HepG2 (cell line): Measurements from ENCODE around the gene EFEMP2. TPM values are rescaled to one million over a fixed set of nuclear protein-coding genes. Genes with fewer than 3 reads are reported as not detected.

Source experiments
- ATAC-seq: fragments of 200-7000 bp; cut with Tn5 transposase; 3 replicates; pipeline ENCODE4 v1.9.1; 2020; ENCODE audit warnings: mild to moderate bottlenecking, moderate library complexity
- BruUV-seq: library from RNA; stranded (reverse); fragments of 400-500 nt; replicated peaks from 2 replicates; lab custom pipeline; 2021; lab: Mats Ljungman, UMichigan
- CTCF ChIA-PET: fragments of 300-600 bp; formaldehyde crosslinking; extraction: SDS; loops from one replicate; lab custom pipeline; 2021; ENCODE audit warnings: low total read pairs, inconsistent platforms, low intra/inter-chr PET ratio; lab: Yijun Ruan, JAX
- POLR2A ChIA-PET: fragments of 350-600 bp; sonication (Branson Sonifier 250); formaldehyde crosslinking; loops from one replicate; lab custom pipeline; 2020; ENCODE audit warnings: antibody characterized with exemption, inconsistent platforms; lab: Yijun Ruan, JAX
- DNase-seq: peaks from one replicate; pipeline ENCODE4 v3.0.0-alpha.2; 2015; ENCODE audit warnings: low spot score
- FAIRE-seq: peaks from 3 replicates; lab custom pipeline; 2011; peaks lifted over from hg19 to GRCh38; lab: Jason Lieb, UNC
- H2AFZ ChIP-seq: one replicate; pipeline ENCODE4 v1.6.1; 2011; ENCODE audit warnings: low read length, inconsistent platforms
- H3K27ac ChIP-seq: fragments of 300-600 bp; 3 replicates; pipeline ENCODE4 v1.8.0; 2011; ENCODE audit warnings: mixed run types, mild to moderate bottlenecking, mixed read lengths, low read length, inconsistent platforms; ENCODE audit not compliant: insufficient read depth; ENCODE audit errors: extremely low read length
- H3K27me3 ChIP-seq, 2 experiments: fragments of 200-600 bp in 1 of 2; 2 replicates in 1 of 2; 3 replicates in 1 of 2; pipeline versions ENCODE4 v1.6.0 to v1.8.0; 2011; ENCODE audit warnings: low read length in 2 of 2, mild to moderate bottlenecking in 2 of 2, moderate library complexity in 2 of 2, inconsistent platforms in 1 of 2; ENCODE audit not compliant: insufficient read depth in 2 of 2, control insufficient read depth in 1 of 2
- H3K36me3 ChIP-seq, 2 experiments: fragments of 200-600 bp in 1 of 2; replicated peaks in 1 of 2; 2 replicates in 1 of 2; 3 replicates in 1 of 2; pipeline versions ENCODE4 v1.5.1 to v1.8.0; 2011; ENCODE audit warnings: low read length in 2 of 2, inconsistent platforms in 1 of 2; ENCODE audit not compliant: insufficient read depth in 2 of 2, control insufficient read depth in 1 of 2
- H3K4me1 ChIP-seq: 2 replicates; pipeline ENCODE4 v1.5.1; 2012; ENCODE audit warnings: low read length, inconsistent platforms; ENCODE audit not compliant: insufficient read depth
- H3K4me2 ChIP-seq: 2 replicates; pipeline ENCODE4 v1.6.0; 2011; ENCODE audit warnings: low read depth, low read length, inconsistent platforms
- H3K4me3 ChIP-seq, 3 experiments: fragments of 200-600 bp in 1 of 3; sonication (generic), shearing (Covaris generic) in 1 of 3; replicated peaks in 1 of 3; 2 replicates each; pipeline ENCODE4 v1.5.1; 2011 to 2016; ENCODE audit warnings: low read length in 3 of 3, inconsistent platforms in 2 of 3, low read depth in 2 of 3, mild to moderate bottlenecking in 2 of 3, control low read depth in 1 of 3, mixed read lengths in 1 of 3; ENCODE audit not compliant: insufficient read depth in 1 of 3
- H3K79me2 ChIP-seq: one replicate; pipeline ENCODE4 v1.6.1; 2011; ENCODE audit warnings: low read length, inconsistent platforms; ENCODE audit not compliant: insufficient read depth
- H3K9ac ChIP-seq: 2 replicates; pipeline ENCODE4 v1.6.0; 2011; ENCODE audit warnings: mild to moderate bottlenecking, low read depth, low read length, inconsistent platforms; ENCODE audit not compliant: insufficient read depth
- H3K9me3 ChIP-seq: 2 replicates; pipeline ENCODE4 v1.5.1; 2012; ENCODE audit warnings: mild to moderate bottlenecking, low read length
- H4K20me1 ChIP-seq: 2 replicates; pipeline ENCODE4 v1.6.0; 2011; ENCODE audit warnings: inconsistent platforms, mild to moderate bottlenecking, low read length, moderate library complexity; ENCODE audit not compliant: insufficient read depth
- AGO1 ChIP-seq: fragments of 200-400 bp; formaldehyde crosslinking; IDR thresholded peaks from 2 replicates; pipeline ENCODE4 v1.6.1; 2017; ENCODE audit warnings: mild to moderate bottlenecking, low read depth, low read length, moderate library complexity; ENCODE audit not compliant: poor library complexity, severe bottlenecking
- AGO2 ChIP-seq: fragments of 200-400 bp; formaldehyde crosslinking; optimal IDR thresholded peaks from 2 replicates; pipeline ENCODE3; 2017; ENCODE audit warnings: mild to moderate bottlenecking, low read depth, low read length, moderate library complexity
- ARNT ChIP-seq: fragments of 450-650 bp; IDR thresholded peaks from 2 replicates; pipeline ENCODE4 v1.6.1; 2017
- ARNT2 ChIP-seq: sonication (generic); formaldehyde crosslinking; IDR thresholded peaks from 2 replicates; pipeline ENCODE4 v1.8.0; 2022; ENCODE audit warnings: mild to moderate bottlenecking, low read depth, missing genetic modification reagents, moderate library complexity
- FOXO1 ChIP-seq: sonication (generic); formaldehyde crosslinking; IDR thresholded peaks from 2 replicates; pipeline ENCODE4 v1.4.0; 2020; ENCODE audit warnings: missing genetic modification reagents
- HMG20A ChIP-seq: IDR thresholded peaks from 2 replicates; pipeline ENCODE4 v1.6.1; 2016; ENCODE audit warnings: borderline replicate concordance
- ISL2 ChIP-seq: sonication (generic); formaldehyde crosslinking; IDR thresholded peaks from 2 replicates; pipeline ENCODE4 v1.5.0; 2020; ENCODE audit warnings: missing genetic modification reagents
- NR2C2 ChIP-seq: sonication (generic); formaldehyde crosslinking; IDR thresholded peaks from 2 replicates; pipeline ENCODE4 v1.4.0; 2020; ENCODE audit warnings: missing genetic modification reagents, mild to moderate bottlenecking, moderate library complexity, borderline replicate concordance
- SALL2 ChIP-seq: sonication (generic); formaldehyde crosslinking; IDR thresholded peaks from 2 replicates; pipeline ENCODE4 v1.8.1; 2023; ENCODE audit warnings: mild to moderate bottlenecking, missing genetic modification reagents, inconsistent platforms
- ZBTB38 ChIP-seq: sonication (generic); formaldehyde crosslinking; IDR thresholded peaks from 2 replicates; pipeline ENCODE4 v1.5.1; 2020; ENCODE audit warnings: mild to moderate bottlenecking, missing genetic modification reagents
- ZNF24 ChIP-seq: fragments of 450-650 bp; IDR thresholded peaks from 2 replicates; pipeline ENCODE4 v1.6.1; 2017; ENCODE audit warnings: antibody characterized with exemption, mild to moderate bottlenecking
- ZNF687 ChIP-seq: sonication (generic); formaldehyde crosslinking; IDR thresholded peaks from 2 replicates; pipeline ENCODE4 v1.5.1; 2020; ENCODE audit warnings: mild to moderate bottlenecking, missing genetic modification reagents, moderate library complexity
- WGBS: methylation state at CpG from one replicate; pipeline ENCODE4 v1.1.6; 2017; ENCODE audit warnings: low lambda C conversion rate; 5-methylcytosine and 5-hydroxymethylcytosine counted together
- in situ Hi-C: cut with HindIII; loops from 2 replicates; pipeline ENCODE4 v1.10.0; 2017; ENCODE audit warnings: low pct_unique_long_range_greater_than_20kb; ENCODE audit not compliant: extremely low pct_ligation_motif_present
- intact Hi-C: fragments of 100-400 bp; cut with micrococcal nuclease; formaldehyde crosslinking; loops from one replicate; pipeline ENCODE4 v1.10.0; 2022; ENCODE audit not compliant: unreplicated experiment
- polyA plus RNA-seq, 8 experiments: library from polyadenylated mRNA; depleted of rRNA in 3 of 8; stranded (reverse) in 7 of 8; unstranded in 1 of 8; fragments of >200 nt; fragmentation: Illumina TruSeq in 4 of 8; extraction: Trizol in 4 of 8; gene quantifications; 2 replicates each; pipeline versions ENCODE4 v1.2.1 to v1.2.3, GENCODE V29; 2011 to 2016; ENCODE audit warnings: low read depth in 4 of 8, missing spikeins in 1 of 8, mixed read lengths in 1 of 8; ENCODE audit not compliant: insufficient read depth in 1 of 8
- total RNA-seq, 5 experiments: library from RNA; depleted of rRNA; stranded (reverse); fragments of >200 nt; fragmentation: Illumina TruSeq; extraction: Trizol; gene quantifications; 2 replicates each; pipeline ENCODE4 v1.2.3, GENCODE V29; 2016; ENCODE audit warnings: low read depth in 1 of 5
- TF ChIP-seq, protein P1 (sequence below): sonication (generic); formaldehyde crosslinking; IDR thresholded peaks from 2 replicates; pipeline ENCODE4 v1.4.0; 2020; ENCODE audit warnings: missing genetic modification reagents, low read depth, mild to moderate bottlenecking, borderline replicate concordance
- TF ChIP-seq, protein P2 (sequence below): IDR thresholded peaks from 2 replicates; pipeline ENCODE4 v1.6.1; 2016; ENCODE audit warnings: missing biosample characterization, missing genetic modification reagents, low read depth
- TF ChIP-seq, protein P3 (sequence below): IDR thresholded peaks from 2 replicates; pipeline ENCODE4 v1.6.1; 2016; ENCODE audit warnings: low read depth

Gene EFEMP2
- total and polyA plus RNA-seq, 2 of the 13 experiments (the other 11 are each of a cell fraction or from before 2014, with no cell fraction given), result 7.4 to 29.7 TPM

GRCh38 chr11:65870307-65870658 is 2.3 kb downstream of the EFEMP2 start:
- no peak overlapping the region for H2AFZ ChIP-seq
- H4K20me1 ChIP-seq, result no peaks in the 10 kb centered on the region
- FAIRE-seq, result no peak
- ATAC-seq, result peak; percentile 4
- peaks cover 2 to 17% of the 10 kb centered on the region in 2 experiments; a peak in 4 of 5 replicates for H3K36me3 ChIP-seq
- POLR2A ChIA-PET, result interaction anchor here (1.0 to 8.9 kb wide), 4 partner anchors 11 to 20 kb away, joined by 3 to 81 read pairs (median 15); partner anchors contain the start of genes CCDC85B, CFL1, FIBP and MUS81
- WGBS, result 88% methylated on average over 2 of the region's 11 CpGs
- H3K4me3 ChIP-seq, result no peak overlapping the region; a peak in 1 of 6 replicates
- no peaks in the 10 kb centered on the region for H3K79me2 ChIP-seq
- CTCF ChIA-PET, result no interaction called here
- H3K27ac ChIP-seq, result no peak overlapping the region
- no peak for DNase-seq
- intact Hi-C loops (no loop called here), in situ Hi-C loops (no loop called here)
- peaks cover 22% of the 10 kb centered on the region for H3K4me1 ChIP-seq
- TF ChIP-seq SALL2 (CRISPR knock-in tag) (no peak), ZNF687 (CRISPR knock-in tag) (peak; percentile 4; the same call in 1 of the 2 replicates), AGO2 (peak; percentile 4), HMG20A (no peak), ISL2 (CRISPR knock-in tag) (no peak), ZBTB38 (CRISPR knock-in tag) (0 out of 2 replicates have a peak, but pooled peaks have one; percentile 13), ZNF24 (no peak), NR2C2 (CRISPR knock-in tag) (0 out of 2 replicates have a peak, but pooled peaks have one; percentile 12), ARNT2 (CRISPR knock-in tag) (no peak), AGO1 (peak; percentile 60), ARNT (no peak), FOXO1 (CRISPR knock-in tag) (no peak)
- TF ChIP-seq, protein P1, sequence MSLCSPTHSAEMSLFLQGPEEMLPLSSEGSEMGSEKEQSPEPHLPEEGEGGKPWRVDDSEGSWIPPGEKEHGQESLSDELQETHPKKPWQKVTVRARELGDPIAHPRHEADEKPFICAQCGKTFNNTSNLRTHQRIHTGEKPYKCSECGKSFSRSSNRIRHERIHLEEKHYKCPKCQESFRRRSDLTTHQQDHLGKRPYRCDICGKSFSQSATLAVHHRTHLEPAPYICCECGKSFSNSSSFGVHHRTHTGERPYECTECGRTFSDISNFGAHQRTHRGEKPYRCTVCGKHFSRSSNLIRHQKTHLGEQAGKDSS (CRISPR knock-in tag), result no peak
- TF ChIP-seq, protein P2, sequence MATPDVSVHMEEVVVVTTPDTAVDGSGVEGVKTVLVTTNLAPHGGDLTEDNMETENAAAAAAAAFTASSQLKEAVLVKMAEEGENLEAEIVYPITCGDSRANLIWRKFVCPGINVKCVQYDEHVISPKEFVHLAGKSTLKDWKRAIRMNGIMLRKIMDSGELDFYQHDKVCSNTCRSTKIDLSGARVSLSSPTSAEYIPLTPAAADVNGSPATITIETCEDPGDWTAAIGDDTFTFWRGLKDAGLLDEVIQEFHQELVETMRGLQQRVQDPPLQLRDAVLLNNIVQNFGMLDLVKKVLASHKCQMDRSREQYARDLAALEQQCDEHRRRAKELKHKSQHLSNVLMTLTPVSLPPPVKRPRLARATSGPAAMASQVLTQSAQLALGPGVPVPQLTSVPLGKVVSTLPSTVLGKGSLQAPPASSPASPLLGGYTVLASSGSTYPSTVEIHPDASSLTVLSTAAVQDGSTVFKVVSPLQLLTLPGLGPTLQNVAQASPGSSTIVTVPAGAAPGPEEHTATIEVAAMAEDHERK, result no peak
- TF ChIP-seq, protein P3, sequence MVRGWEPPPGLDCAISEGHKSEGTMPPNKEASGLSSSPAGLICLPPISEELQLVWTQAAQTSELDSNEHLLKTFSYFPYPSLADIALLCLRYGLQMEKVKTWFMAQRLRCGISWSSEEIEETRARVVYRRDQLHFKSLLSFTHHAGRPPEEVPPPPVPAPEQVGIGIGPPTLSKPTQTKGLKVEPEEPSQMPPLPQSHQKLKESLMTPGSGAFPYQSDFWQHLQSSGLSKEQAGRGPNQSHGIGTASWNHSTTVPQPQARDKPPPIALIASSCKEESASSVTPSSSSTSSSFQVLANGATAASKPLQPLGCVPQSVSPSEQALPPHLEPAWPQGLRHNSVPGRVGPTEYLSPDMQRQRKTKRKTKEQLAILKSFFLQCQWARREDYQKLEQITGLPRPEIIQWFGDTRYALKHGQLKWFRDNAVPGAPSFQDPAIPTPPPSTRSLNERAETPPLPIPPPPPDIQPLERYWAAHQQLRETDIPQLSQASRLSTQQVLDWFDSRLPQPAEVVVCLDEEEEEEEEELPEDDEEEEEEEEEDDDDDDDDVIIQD, result no peak
- peak overlapping the region; percentile 71 for H3K4me2 ChIP-seq
- no TSS peak for BruUV-seq
- no peak overlapping the region for H3K9ac ChIP-seq
- no peaks in the 10 kb centered on the region for H3K9me3 ChIP-seq
- no peaks in the 10 kb centered on the region; a peak in 1 of 5 replicates for H3K27me3 ChIP-seq
